Astrocyte of the cerebellum (primary cell): ENCODE data around the gene SLC44A1.

Experiments
- DNase-seq: peaks from one replicate; pipeline ENCODE4 v3.0.0-alpha.2; 2011; ENCODE audit warnings: low read depth
- H3K4me3 ChIP-seq: 2 replicates; pipeline ENCODE4 v1.5.1; 2011; ENCODE audit warnings: mild to moderate bottlenecking, low read depth, low read length, moderate library complexity
- CTCF ChIP-seq: IDR thresholded peaks from 2 replicates; pipeline ENCODE4 v1.5.1; 2012; ENCODE audit warnings: low read length, low read depth, moderate library complexity, mild to moderate bottlenecking; ENCODE audit errors: missing control alignments
- in situ Hi-C: cut with HindIII; loops from 2 replicates; pipeline ENCODE4 v1.10.0; 2017; ENCODE audit warnings: low sequenced_read_pairs

SLC44A1 gene

GRCh38 chr9:105390871-105391270 is 146.4 kb downstream of the SLC44A1 start:
- in situ Hi-C loops, result loop anchor here (25.0 kb wide), 1 partner anchor 204 kb away; no protein-coding TSS in a partner anchor
- DNase-seq, result no peak
- H3K4me3 ChIP-seq, result no peak overlapping the region
- TF ChIP-seq CTCF, result no peak

- H3K4me3 ChIP-seq, result no peak overlapping the region
- TF ChIP-seq CTCF, result no peak
- in situ Hi-C loops, result loop anchor here (25.0 kb wide), 1 partner anchor 204 kb away; no protein-coding TSS in a partner anchor
- DNase-seq, result no peak
These were observed 146.8 kb downstream of the SLC44A1 start for GRCh38 chr9:105391288-105391687.

- no peak for DNase-seq
- in situ Hi-C loops, result loop anchor here (25.0 kb wide), 1 partner anchor 205 kb away; no protein-coding TSS in a partner anchor
- TF ChIP-seq CTCF, result no peak
- no peak overlapping the region for H3K4me3 ChIP-seq
These were observed 148.1 kb downstream of the SLC44A1 start for GRCh38 chr9:105392531-105392930.

- H3K4me3 ChIP-seq, result no peak overlapping the region
- DNase-seq, result no peak
- TF ChIP-seq CTCF, result no peak
- in situ Hi-C loops, result loop anchor here (25.0 kb wide), 1 partner anchor 206 kb away; no protein-coding TSS in a partner anchor
These were observed 149.3 kb downstream of the SLC44A1 start for GRCh38 chr9:105393576-105394344.

- no peak for TF ChIP-seq CTCF
- DNase-seq, result no peak
- in situ Hi-C loops, result loop anchor here (25.0 kb wide), 1 partner anchor 209 kb away; no protein-coding TSS in a partner anchor
- no peak overlapping the region for H3K4me3 ChIP-seq
These were observed 152.0 kb downstream of the SLC44A1 start for GRCh38 chr9:105396441-105396840.

- TF ChIP-seq CTCF, result no peak
- H3K4me3 ChIP-seq, result no peak overlapping the region
- in situ Hi-C loops, result loop anchor here (25.0 kb wide), 1 partner anchor 210 kb away; no protein-coding TSS in a partner anchor
- no peak for DNase-seq
These were observed 152.4 kb downstream of the SLC44A1 start for GRCh38 chr9:105396901-105397300.
